ENCODE results near the gene SHBG. TPM values are rescaled to one million over a fixed set of nuclear protein-coding genes. Genes with fewer than 3 reads are reported as not detected.

SHBG gene
- total and polyA plus RNA-seq, 4 experiments from 2014 or later, result not detected

GRCh38 chr17:7631398-7632380 lies 1.8 kb downstream of the SHBG start:
- DNase-seq, result no peak
- Histone ChIP-seq H3K9me3 (ENCODE audit: control insufficient read depth in 1 of 2, low read length in 2 of 2) (no peaks in the 10 kb centered on the region), H3K4me3 (ENCODE audit: low read length in 2 of 2) (no peak overlapping the region), H3K27ac (ENCODE audit: low read depth, low read length) (no peak overlapping the region), H3K36me3 (ENCODE audit: insufficient read depth, low read length) (no peaks in the 10 kb centered on the region), H3K27me3 (ENCODE audit: insufficient read depth, low read length) (no peaks in the 10 kb centered on the region), H3K4me1 (ENCODE audit: insufficient read depth, low read length) (peaks cover 8% of the 10 kb centered on the region)
- intact Hi-C loops (cut with micrococcal nuclease), result loop anchor here (1.0 kb wide), 1 partner anchor 57 kb away; the partner anchor contains the start of gene WRAP53
- POLR2A ChIA-PET (ENCODE audit: partially characterized antibody), result interaction anchor here (5.0 kb wide), 1 partner anchor 55 kb away, joined by 42 read pairs; the partner anchor contains the start of genes TP53 and WRAP53
- Mint-ChIP-seq H3K4me1 (peaks cover 4 to 14% (median 8%) of the 10 kb centered on the region in 4 donors), H3K36me3 (peaks cover 0 to 3% of the 10 kb centered on the region in 2 donors), H3K27ac (peak overlapping the region in 1 of 7 donors; percentile 69), H3K4me3 (no peak overlapping the region), H3K27me3 (no peaks in the 10 kb centered on the region), H3K9me3 (no peaks in the 10 kb centered on the region)
- CTCF ChIA-PET (ENCODE audit: partially characterized antibody), result interaction anchor here (0.9 to 4.7 kb wide), 10 partner anchors 11 to 226 kb away, joined by 3 to 56 read pairs (median 3); partner anchors contain the start of genes ATP1B2, NAA38, TP53 and WRAP53

- Mint-ChIP-seq H3K4me1 (peaks cover 1 to 6% (median 4%) of the 10 kb centered on the region in 4 donors), H3K27me3 (no peaks in the 10 kb centered on the region), H3K36me3 (no peaks in the 10 kb centered on the region), H3K27ac (peak overlapping the region in 1 of 7 donors; percentile 10), H3K4me3 (no peak overlapping the region), H3K9me3 (no peaks in the 10 kb centered on the region)
- POLR2A ChIA-PET (ENCODE audit: partially characterized antibody), result interaction anchor here (5.0 kb wide), 1 partner anchor 55 kb away, joined by 42 read pairs; the partner anchor contains the start of genes TP53 and WRAP53
- H3K36me3 ChIP-seq (ENCODE audit: insufficient read depth, low read length), result no peaks in the 10 kb centered on the region
- no peaks in the 10 kb centered on the region for H3K9me3 ChIP-seq (ENCODE audit: control insufficient read depth in 1 of 2, low read length in 2 of 2)
- intact Hi-C loops (cut with micrococcal nuclease), result loop anchor here (1.0 kb wide), 1 partner anchor 56 kb away; the partner anchor contains the start of gene WRAP53
- H3K4me1 ChIP-seq (ENCODE audit: insufficient read depth, low read length), result peaks cover 3% of the 10 kb centered on the region
- CTCF ChIA-PET (ENCODE audit: partially characterized antibody), result interaction anchor here (0.9 to 4.7 kb wide), 11 partner anchors 10 to 225 kb away, joined by 3 to 56 read pairs (median 3); partner anchors contain the start of genes ATP1B2, NAA38, TP53 and WRAP53
- no peak overlapping the region for H3K27ac ChIP-seq (ENCODE audit: low read depth, low read length)
- no peak overlapping the region for H3K4me3 ChIP-seq (ENCODE audit: low read length in 2 of 2)
- peak in 4 of 5 donors; percentile 19 to 36 (median 30) for DNase-seq
- H3K27me3 ChIP-seq (ENCODE audit: insufficient read depth, low read length), result no peaks in the 10 kb centered on the region
Observed at GRCh38 chr17:7632492-7632894, 2.6 kb downstream of the SHBG start.

GRCh38 chr17:7633093-7633492 lies 3.2 kb downstream of the SHBG start:
- H3K27ac ChIP-seq (ENCODE audit: low read depth, low read length), result no peak overlapping the region
- Mint-ChIP-seq H3K27me3 (no peaks in the 10 kb centered on the region), H3K9me3 (no peaks in the 10 kb centered on the region), H3K4me3 (no peak overlapping the region), H3K36me3 (no peaks in the 10 kb centered on the region), H3K27ac (no peak overlapping the region), H3K4me1 (peaks cover 0 to 4% (median 2%) of the 10 kb centered on the region in 4 donors)
- H3K27me3 ChIP-seq (ENCODE audit: insufficient read depth, low read length), result no peaks in the 10 kb centered on the region
- H3K36me3 ChIP-seq (ENCODE audit: insufficient read depth, low read length), result no peaks in the 10 kb centered on the region
- no peak for DNase-seq
- H3K4me3 ChIP-seq (ENCODE audit: low read length in 2 of 2), result no peak overlapping the region
- ChIA-PET CTCF (ENCODE audit: partially characterized antibody) (interaction anchor here (1.0 to 4.7 kb wide), 9 partner anchors 10 to 224 kb away, joined by 3 to 56 read pairs (median 3); partner anchors contain the start of genes ATP1B2, NAA38, TP53 and WRAP53), POLR2A (ENCODE audit: partially characterized antibody) (interaction anchor here (5.0 kb wide), 1 partner anchor 54 kb away, joined by 42 read pairs; the partner anchor contains the start of genes TP53 and WRAP53)
- H3K9me3 ChIP-seq (ENCODE audit: control insufficient read depth in 1 of 2, low read length in 2 of 2), result no peaks in the 10 kb centered on the region
- intact Hi-C loops (cut with micrococcal nuclease), result no loop called here
- H3K4me1 ChIP-seq (ENCODE audit: insufficient read depth, low read length), result peaks cover under 1% of the 10 kb centered on the region

GRCh38 chr17:7634384-7634783 lies 4.4 kb downstream of the SHBG start:
- POLR2A ChIA-PET (ENCODE audit: partially characterized antibody), result interaction anchor here (5.0 kb wide), 1 partner anchor 53 kb away, joined by 42 read pairs; the partner anchor contains the start of genes TP53 and WRAP53
- Histone ChIP-seq H3K36me3 (ENCODE audit: insufficient read depth, low read length) (no peaks in the 10 kb centered on the region), H3K27ac (ENCODE audit: low read depth, low read length) (no peak overlapping the region), H3K4me1 (ENCODE audit: insufficient read depth, low read length) (no peaks in the 10 kb centered on the region), H3K27me3 (ENCODE audit: insufficient read depth, low read length) (no peaks in the 10 kb centered on the region), H3K9me3 (ENCODE audit: control insufficient read depth in 1 of 2, low read length in 2 of 2) (no peaks in the 10 kb centered on the region), H3K4me3 (ENCODE audit: low read length in 2 of 2) (no peak overlapping the region)
- Mint-ChIP-seq H3K4me1 (peaks cover 0 to 4% (median 2%) of the 10 kb centered on the region in 4 donors), H3K4me3 (no peak overlapping the region), H3K36me3 (no peaks in the 10 kb centered on the region), H3K9me3 (no peaks in the 10 kb centered on the region), H3K27me3 (no peaks in the 10 kb centered on the region), H3K27ac (no peak overlapping the region)
- intact Hi-C loops (cut with micrococcal nuclease), result no loop called here
- CTCF ChIA-PET (ENCODE audit: partially characterized antibody), result interaction anchor here (0.9 to 1.2 kb wide), 3 partner anchors 15 to 53 kb away, joined by 3 to 6 read pairs (median 3); partner anchors contain the start of gene TP53
- DNase-seq, result no peak

GRCh38 chr17:7636163-7636562 lies 6.2 kb downstream of the SHBG start:
- H3K4me1 Mint-ChIP-seq, result peaks cover 0 to 4% (median under 1%) of the 10 kb centered on the region in 4 donors
- H3K27me3 ChIP-seq (ENCODE audit: insufficient read depth, low read length), result no peaks in the 10 kb centered on the region
- no peaks in the 10 kb centered on the region for H3K4me1 ChIP-seq (ENCODE audit: insufficient read depth, low read length)
- no peaks in the 10 kb centered on the region for H3K36me3 Mint-ChIP-seq
- no peak overlapping the region for H3K4me3 Mint-ChIP-seq
- no peaks in the 10 kb centered on the region for H3K36me3 ChIP-seq (ENCODE audit: insufficient read depth, low read length)
- no peak overlapping the region for H3K27ac ChIP-seq (ENCODE audit: low read depth, low read length)
- no peak overlapping the region for H3K4me3 ChIP-seq (ENCODE audit: low read length in 2 of 2)
- no peaks in the 10 kb centered on the region for H3K27me3 Mint-ChIP-seq
- intact Hi-C loops (cut with micrococcal nuclease), result no loop called here
- no peak for DNase-seq
- no peaks in the 10 kb centered on the region for H3K9me3 Mint-ChIP-seq
- POLR2A ChIA-PET (ENCODE audit: partially characterized antibody), result interaction anchor here (0.9 kb wide), 1 partner anchor 21 kb away, joined by 3 read pairs; no protein-coding TSS in a partner anchor
- no peak overlapping the region for H3K27ac Mint-ChIP-seq
- CTCF ChIA-PET (ENCODE audit: partially characterized antibody), result no interaction called here
- no peaks in the 10 kb centered on the region for H3K9me3 ChIP-seq (ENCODE audit: control insufficient read depth in 1 of 2, low read length in 2 of 2)

GRCh38 chr17:7640783-7641182 lies 10.8 kb downstream of the SHBG start:
- Histone ChIP-seq H3K9me3 (ENCODE audit: control insufficient read depth in 1 of 2, low read length in 2 of 2) (no peaks in the 10 kb centered on the region), H3K4me1 (ENCODE audit: insufficient read depth, low read length) (no peaks in the 10 kb centered on the region), H3K36me3 (ENCODE audit: insufficient read depth, low read length) (no peaks in the 10 kb centered on the region), H3K27me3 (ENCODE audit: insufficient read depth, low read length) (no peaks in the 10 kb centered on the region), H3K4me3 (ENCODE audit: low read length in 2 of 2) (no peak overlapping the region), H3K27ac (ENCODE audit: low read depth, low read length) (no peak overlapping the region)
- Mint-ChIP-seq H3K36me3 (no peaks in the 10 kb centered on the region), H3K9me3 (no peaks in the 10 kb centered on the region), H3K4me3 (no peak overlapping the region), H3K27me3 (peaks cover 0 to 3% of the 10 kb centered on the region in 2 donors), H3K4me1 (peaks cover 5 to 13% (median 9%) of the 10 kb centered on the region in 4 donors), H3K27ac (no peak overlapping the region)
- ChIA-PET CTCF (ENCODE audit: partially characterized antibody) (no interaction called here), POLR2A (ENCODE audit: partially characterized antibody) (interaction anchor here (1.2 to 1.4 kb wide), 2 partner anchors 13 to 36 kb away, joined by 3 to 4 read pairs; partner anchors contain the start of gene SAT2)
- intact Hi-C loops (cut with micrococcal nuclease), result no loop called here
- no peak for DNase-seq
